Sigmoid colon (tissue), 4 donors: Measurements from ENCODE around the gene GATA5.

Experiments used
- CTCF ChIP-seq, 4 experiments: fragments of 450-650 bp in 3 of 4; fragments of 200-600 bp in 1 of 4; IDR thresholded peaks; one replicate each; pipeline ENCODE4 v1.5.1; 2016 to 2019; ENCODE audit warnings: antibody characterized with exemption in 4 of 4, mild to moderate bottlenecking in 3 of 4, moderate library complexity in 2 of 4
- EP300 ChIP-seq, 4 donors: sonication (generic); formaldehyde crosslinking; IDR thresholded peaks; one replicate each; pipeline ENCODE4 v1.6.1; 2017; ENCODE audit warnings: antibody characterized with exemption in 4 of 4

- TF ChIP-seq EP300 (IDR thresholded peaks at IDR 0.05) (no peak), CTCF (IDR thresholded peaks at IDR 0.05) (no peak)
Observed at GRCh38 chr20:62457098-62457497, 18.7 kb downstream of the GATA5 start.
